OCI-LY1 (cell line): ENCODE results near the gene BAZ2A.

ENCODE experiments used
- EZH2 ChIP-seq: fragments of 200-600 bp; sonication (generic), shearing (Covaris generic); IDR thresholded peaks from 2 replicates; pipeline ENCODE4 v1.8.0; 2017; ENCODE audit warnings: borderline replicate concordance, mixed run types, mild to moderate bottlenecking, antibody characterized with exemption, low read length, moderate library complexity, mixed read lengths
- TF ChIP-seq, protein P1 (sequence below): fragments of 200-600 bp; sonication (generic), shearing (Covaris generic); IDR thresholded peaks from 2 replicates; pipeline ENCODE4 v1.5.1; 2017; ENCODE audit warnings: mild to moderate bottlenecking, antibody characterized with exemption, low read length, moderate library complexity, mixed read lengths

GRCh38 chr12:56599041-56599440 is 31.1 kb downstream of the BAZ2A start:
- TF ChIP-seq, protein P1, sequence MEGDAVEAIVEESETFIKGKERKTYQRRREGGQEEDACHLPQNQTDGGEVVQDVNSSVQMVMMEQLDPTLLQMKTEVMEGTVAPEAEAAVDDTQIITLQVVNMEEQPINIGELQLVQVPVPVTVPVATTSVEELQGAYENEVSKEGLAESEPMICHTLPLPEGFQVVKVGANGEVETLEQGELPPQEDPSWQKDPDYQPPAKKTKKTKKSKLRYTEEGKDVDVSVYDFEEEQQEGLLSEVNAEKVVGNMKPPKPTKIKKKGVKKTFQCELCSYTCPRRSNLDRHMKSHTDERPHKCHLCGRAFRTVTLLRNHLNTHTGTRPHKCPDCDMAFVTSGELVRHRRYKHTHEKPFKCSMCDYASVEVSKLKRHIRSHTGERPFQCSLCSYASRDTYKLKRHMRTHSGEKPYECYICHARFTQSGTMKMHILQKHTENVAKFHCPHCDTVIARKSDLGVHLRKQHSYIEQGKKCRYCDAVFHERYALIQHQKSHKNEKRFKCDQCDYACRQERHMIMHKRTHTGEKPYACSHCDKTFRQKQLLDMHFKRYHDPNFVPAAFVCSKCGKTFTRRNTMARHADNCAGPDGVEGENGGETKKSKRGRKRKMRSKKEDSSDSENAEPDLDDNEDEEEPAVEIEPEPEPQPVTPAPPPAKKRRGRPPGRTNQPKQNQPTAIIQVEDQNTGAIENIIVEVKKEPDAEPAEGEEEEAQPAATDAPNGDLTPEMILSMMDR = no peak
- TF ChIP-seq EZH2 = no peak
